K562 (cell line): Measurements from ENCODE around the gene KIF9. TPM values are rescaled to one million over a fixed set of nuclear protein-coding genes. Genes with fewer than 3 reads are reported as not detected.
"Not testable (repeated sequence)": the region's sequence is repeated elsewhere in the genome, so short reads cannot be mapped to it uniquely, and the experiment has no call there.

Source experiments
- ATAC-seq: fragments of 200-7000 bp; cut with Tn5 transposase; 3 replicates; pipeline ENCODE4 v1.9.1; 2020; ENCODE audit warnings: moderate library complexity
- BruUV-seq: library from RNA; stranded (reverse); fragments of 400-500 nt; replicated peaks from 2 replicates; lab custom pipeline; 2021; lab: Mats Ljungman, UMichigan
- CTCF ChIA-PET: fragments of 300-600 bp; formaldehyde crosslinking; extraction: SDS; loops from one replicate; lab custom pipeline; 2021; ENCODE audit warnings: low intra/inter-chr PET ratio; lab: Yijun Ruan, JAX
- POLR2A ChIA-PET: fragments of 300-600, 350-650 bp; sonication (Branson Sonifier 250); formaldehyde crosslinking; extraction: SDS; loops from one replicate; lab custom pipeline; 2021; ENCODE audit warnings: antibody characterized with exemption, inconsistent platforms; lab: Yijun Ruan, JAX
- DNase-seq, 4 experiments: peaks; one replicate each; pipeline versions ENCODE4 v3.0.0 to v3.0.0-alpha.2; 2011 to 2018; ENCODE audit warnings: low spot score in 3 of 4, mixed read lengths in 3 of 4; ENCODE audit errors: extremely low read depth in 1 of 4
- FAIRE-seq: peaks from 2 replicates; lab custom pipeline; 2011; peaks lifted over from hg19 to GRCh38; lab: Jason Lieb, UNC
- H2AFZ ChIP-seq: 2 replicates; pipeline ENCODE4 v1.6.0; 2011; ENCODE audit warnings: low read depth, low read length, control low read depth, inconsistent platforms
- H3K27ac ChIP-seq: fragments of 200-600 bp; 3 replicates; pipeline ENCODE4 v1.8.0; 2011; ENCODE audit warnings: low read depth, mild to moderate bottlenecking, control low read depth, inconsistent platforms, low read length, moderate library complexity, mixed read lengths; ENCODE audit errors: extremely low read depth
- H3K27me3 ChIP-seq, 2 experiments: fragments of 300-600 bp in 1 of 2; 2 replicates in 1 of 2; 3 replicates in 1 of 2; pipeline versions ENCODE4 v1.6.0 to v1.8.0; 2011; ENCODE audit warnings: inconsistent platforms in 2 of 2, low read length in 2 of 2, mild to moderate bottlenecking in 1 of 2, mixed read lengths in 1 of 2, moderate library complexity in 1 of 2; ENCODE audit not compliant: control insufficient read depth in 2 of 2, insufficient read depth in 2 of 2
- H3K36me3 ChIP-seq: fragments of 300-600 bp; 3 replicates; pipeline ENCODE4 v1.8.0; 2011; ENCODE audit warnings: mild to moderate bottlenecking, low read length, inconsistent platforms; ENCODE audit not compliant: control insufficient read depth, insufficient read depth
- H3K4me1 ChIP-seq, 2 experiments: fragments of 200-600 bp in 1 of 2; replicated peaks in 1 of 2; 2 replicates in 1 of 2; 3 replicates in 1 of 2; pipeline versions ENCODE4 v1.5.1 to v1.8.0; 2011; ENCODE audit warnings: inconsistent platforms in 2 of 2, low read length in 2 of 2, mild to moderate bottlenecking in 1 of 2, mixed read lengths in 1 of 2, moderate library complexity in 1 of 2; ENCODE audit not compliant: control insufficient read depth in 2 of 2, insufficient read depth in 2 of 2
- H3K4me2 ChIP-seq: 2 replicates; pipeline ENCODE4 v1.6.1; 2011; ENCODE audit warnings: low read length, control low read depth, inconsistent platforms, mixed read lengths; ENCODE audit not compliant: insufficient read depth
- H3K4me3 ChIP-seq: fragments of 200-600 bp; sonication (generic), shearing (Covaris generic); 2 replicates; pipeline ENCODE4 v1.5.1; 2016; ENCODE audit warnings: control low read depth, inconsistent platforms
- H3K79me2 ChIP-seq: fragments of 200-600 bp; 3 replicates; pipeline ENCODE4 v1.8.0; 2011; ENCODE audit warnings: low read length, inconsistent platforms; ENCODE audit not compliant: control insufficient read depth, insufficient read depth
- H3K9ac ChIP-seq, 2 experiments: 2 replicates each; pipeline versions ENCODE4 v1.6.0 to v1.6.1; 2011; ENCODE audit warnings: low read depth in 2 of 2, low read length in 2 of 2, control low read depth in 1 of 2, inconsistent platforms in 1 of 2, mild to moderate bottlenecking in 1 of 2, mixed read lengths in 1 of 2; ENCODE audit not compliant: insufficient read depth in 1 of 2
- H3K9me1 ChIP-seq: one replicate; pipeline ENCODE4 v1.6.0; 2011; ENCODE audit warnings: inconsistent platforms, mild to moderate bottlenecking, low read length, moderate library complexity; ENCODE audit not compliant: control insufficient read depth, insufficient read depth
- H3K9me3 ChIP-seq: replicated peaks from 2 replicates; pipeline ENCODE4 v1.5.1; 2011; ENCODE audit warnings: low read depth, low read length, inconsistent platforms; ENCODE audit not compliant: control insufficient read depth, insufficient read depth
- H4K20me1 ChIP-seq: replicated peaks from 2 replicates; pipeline ENCODE4 v1.6.1; 2011; ENCODE audit warnings: low read length, inconsistent platforms, mixed read lengths; ENCODE audit not compliant: control insufficient read depth, insufficient read depth
- CEBPG ChIP-seq, 3 experiments: fragments of 200-800 bp in 1 of 3; sonication (Bioruptor generic) in 1 of 3; sonication (generic) in 1 of 3; formaldehyde crosslinking in 1 of 3; IDR thresholded peaks in 2 of 3; conservative IDR thresholded peaks in 1 of 3; 2 replicates each; pipeline versions ENCODE4 v1.6.1 to v1.8.0; 2016 to 2022; ENCODE audit warnings: missing compliant biosample characterization in 2 of 3, missing genetic modification characterization in 2 of 3, mild to moderate bottlenecking in 1 of 3, missing genetic modification reagents in 1 of 3
- ZBTB33 ChIP-seq: sonication (generic); formaldehyde crosslinking; IDR thresholded peaks from 2 replicates; pipeline ENCODE4 v1.8.1; 2023; ENCODE audit warnings: mild to moderate bottlenecking, missing genetic modification reagents
- WGBS: fragments of 100-300 bp; shearing (Covaris generic); methylation state at CpG from one replicate; pipeline ENCODE4 v1.1.6; 2016; ENCODE audit warnings: low coverage, mixed read lengths; ENCODE audit not compliant: insufficient coverage; ENCODE audit errors: missing lambda C conversion rate; 5-methylcytosine and 5-hydroxymethylcytosine counted together
- in situ Hi-C: fragments of 300-500 bp; cut with MboI; formaldehyde crosslinking; loops from 4 replicates; pipeline ENCODE4 v1.15.0; 2018; ENCODE audit warnings: inconsistent platforms, mixed read lengths
- intact Hi-C: fragments of 100-400 bp; cut with micrococcal nuclease; formaldehyde crosslinking; loops from 2 replicates; pipeline ENCODE4 v1.14.2; 2022
- polyA plus RNA-seq, 8 experiments: library from polyadenylated mRNA; depleted of rRNA in 4 of 8; stranded (reverse) in 5 of 8; unstranded in 3 of 8; fragments of >200 nt; fragmentation: Nextera tagmentation in 2 of 8; fragmentation: Illumina TruSeq in 1 of 8; extraction: Ambion mirVana in 2 of 8; extraction: Trizol in 1 of 8; gene quantifications; 2 replicates each; pipeline versions ENCODE4 v1.2.1 to v1.2.3, GENCODE V29; 2011 to 2014; ENCODE audit warnings: inconsistent platforms in 1 of 8, missing spikeins in 1 of 8
- total RNA-seq, 7 experiments: library from RNA; depleted of rRNA in 6 of 7; stranded (reverse); fragments of >200 nt in 6 of 7; fragmentation: Illumina TruSeq in 2 of 7; extraction: Trizol in 2 of 7; gene quantifications; 2 replicates each; pipeline versions ENCODE4 v1.2.1 to v1.2.3, GENCODE V29; 2011 to 2021; ENCODE audit warnings: low replicate concordance in 1 of 7
- TF ChIP-seq, protein P1 (sequence below), 2 experiments: fragments of 150-350 bp in 1 of 2; IDR thresholded peaks; 2 replicates each; pipeline ENCODE4 v1.6.1; 2012 to 2016; ENCODE audit warnings: low read depth in 2 of 2, low read length in 2 of 2, mild to moderate bottlenecking in 1 of 2, moderate library complexity in 1 of 2

The KIF9 gene
- total and polyA plus RNA-seq, 9 of the 15 experiments (the other 6 are each of a cell fraction or from before 2014, with no cell fraction given): 16.9 to 56.9 (median 25.0) TPM

DNA sequence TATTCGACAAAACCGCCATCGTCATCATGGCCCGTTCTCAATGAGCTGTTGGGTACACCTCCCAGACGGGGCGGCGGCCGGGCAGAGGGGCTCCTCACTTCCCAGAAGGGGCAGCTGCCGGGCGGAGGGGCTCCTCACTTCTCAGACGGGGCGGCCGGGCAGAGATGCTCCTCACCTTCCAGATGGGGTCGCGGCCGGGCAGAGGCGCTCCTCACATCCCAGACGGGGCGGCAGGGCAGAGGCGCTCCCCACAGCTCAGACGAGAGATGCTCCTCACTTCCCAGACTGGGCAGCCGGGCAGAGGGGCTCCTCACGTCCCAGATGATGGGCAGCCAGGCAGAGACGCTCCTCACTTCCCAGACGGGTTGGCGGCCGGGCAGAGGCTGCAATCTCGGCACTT is 26.6 kb upstream of the KIF9 start:
- H3K9me3 ChIP-seq, BruUV-seq, H3K27me3 ChIP-seq, CTCF ChIA-PET, H3K9me1 ChIP-seq, FAIRE-seq, H3K4me2 ChIP-seq, ATAC-seq, intact Hi-C loops, H3K4me3 ChIP-seq, H3K27ac ChIP-seq, in situ Hi-C loops, DNase-seq, H4K20me1 ChIP-seq, H2AFZ ChIP-seq, H3K9ac ChIP-seq: not testable (repeated sequence)
- POLR2A ChIA-PET: interaction anchor here (2.0 kb wide), 1 partner anchor 12 kb away, joined by 5 read pairs; no protein-coding TSS in a partner anchor
- Histone ChIP-seq H3K4me1 (peaks cover 26 to 27% of the 10 kb centered on the region in 2 experiments), H3K79me2 (peaks cover 76% of the 10 kb centered on the region), H3K36me3 (peaks cover 21% of the 10 kb centered on the region)
- 100% methylated on average over 12 of the region's 28 CpGs for WGBS
- TF ChIP-seq ZBTB33 (CRISPR knock-in tag): 0 out of 2 replicates have a peak, but pooled peaks have one; percentile 23

DNA sequence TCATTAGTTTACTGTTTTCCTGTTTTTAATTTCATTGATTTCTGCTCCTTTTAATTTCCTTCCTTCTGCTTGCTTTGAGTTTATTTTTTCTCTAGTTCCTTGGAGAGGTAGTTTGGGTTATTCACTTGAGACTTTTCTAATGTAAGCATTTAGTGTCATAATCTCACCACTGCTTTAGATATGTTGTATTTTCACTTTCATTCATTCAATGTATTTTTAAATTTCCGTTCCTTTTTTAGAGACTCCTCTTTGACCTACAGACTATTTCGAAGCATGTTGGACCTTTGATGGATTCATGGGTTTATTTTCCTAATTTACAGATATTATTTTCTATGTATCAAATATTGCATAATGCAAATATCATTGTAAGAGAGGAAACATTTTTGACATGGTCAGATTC is 23.4 kb upstream of the KIF9 start:
- H3K79me2 ChIP-seq: peaks cover 65% of the 10 kb centered on the region
- no peak for ATAC-seq
- H3K4me1 ChIP-seq: peaks cover 13 to 14% of the 10 kb centered on the region in 2 experiments; a peak in 4 of 5 replicates
- BruUV-seq: no TSS peak
- H3K9ac ChIP-seq: no peak overlapping the region
- TF ChIP-seq CEBPG (CRISPR knock-in tag; IDR thresholded peaks at IDR 0.05) (no peak), CEBPG (tag; conservative IDR thresholded peaks at IDR 0.05 in 1 of 2, IDR thresholded peaks at IDR 0.05 in 1 of 2) (0 out of 4 replicates have a peak, but pooled peaks of 1 of the 2 experiments have one; percentile 20)
- TF ChIP-seq, protein P1, sequence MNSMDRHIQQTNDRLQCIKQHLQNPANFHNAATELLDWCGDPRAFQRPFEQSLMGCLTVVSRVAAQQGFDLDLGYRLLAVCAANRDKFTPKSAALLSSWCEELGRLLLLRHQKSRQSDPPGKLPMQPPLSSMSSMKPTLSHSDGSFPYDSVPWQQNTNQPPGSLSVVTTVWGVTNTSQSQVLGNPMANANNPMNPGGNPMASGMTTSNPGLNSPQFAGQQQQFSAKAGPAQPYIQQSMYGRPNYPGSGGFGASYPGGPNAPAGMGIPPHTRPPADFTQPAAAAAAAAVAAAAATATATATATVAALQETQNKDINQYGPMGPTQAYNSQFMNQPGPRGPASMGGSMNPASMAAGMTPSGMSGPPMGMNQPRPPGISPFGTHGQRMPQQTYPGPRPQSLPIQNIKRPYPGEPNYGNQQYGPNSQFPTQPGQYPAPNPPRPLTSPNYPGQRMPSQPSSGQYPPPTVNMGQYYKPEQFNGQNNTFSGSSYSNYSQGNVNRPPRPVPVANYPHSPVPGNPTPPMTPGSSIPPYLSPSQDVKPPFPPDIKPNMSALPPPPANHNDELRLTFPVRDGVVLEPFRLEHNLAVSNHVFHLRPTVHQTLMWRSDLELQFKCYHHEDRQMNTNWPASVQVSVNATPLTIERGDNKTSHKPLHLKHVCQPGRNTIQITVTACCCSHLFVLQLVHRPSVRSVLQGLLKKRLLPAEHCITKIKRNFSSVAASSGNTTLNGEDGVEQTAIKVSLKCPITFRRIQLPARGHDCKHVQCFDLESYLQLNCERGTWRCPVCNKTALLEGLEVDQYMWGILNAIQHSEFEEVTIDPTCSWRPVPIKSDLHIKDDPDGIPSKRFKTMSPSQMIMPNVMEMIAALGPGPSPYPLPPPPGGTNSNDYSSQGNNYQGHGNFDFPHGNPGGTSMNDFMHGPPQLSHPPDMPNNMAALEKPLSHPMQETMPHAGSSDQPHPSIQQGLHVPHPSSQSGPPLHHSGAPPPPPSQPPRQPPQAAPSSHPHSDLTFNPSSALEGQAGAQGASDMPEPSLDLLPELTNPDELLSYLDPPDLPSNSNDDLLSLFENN (IDR thresholded peaks at IDR 0.05; ENCODE audit: low read depth in 2 of 2, low read length in 2 of 2): no peak
- POLR2A ChIA-PET: interaction anchor here (1.0 to 1.5 kb wide), 2 partner anchors 14 to 15 kb away, joined by 3 to 4 read pairs; no protein-coding TSS in a partner anchor
- intact Hi-C loops (no loop called here), in situ Hi-C loops (no loop called here)
- H3K4me3 ChIP-seq: no peak overlapping the region
- WGBS: 97% methylated on average over 2 of the region's 2 CpGs
- no peaks in the 10 kb centered on the region for H3K9me1 ChIP-seq
- peaks cover 47% of the 10 kb centered on the region for H3K36me3 ChIP-seq
- CTCF ChIA-PET: no interaction called here
- no peak for DNase-seq
- no peak overlapping the region for H3K4me2 ChIP-seq
- H3K27me3 ChIP-seq: no peaks in the 10 kb centered on the region; a peak in 1 of 5 replicates
- H3K27ac ChIP-seq: no peak overlapping the region
- H3K9me3 ChIP-seq: no peaks in the 10 kb centered on the region
- no peaks in the 10 kb centered on the region for H4K20me1 ChIP-seq
- FAIRE-seq: no peak
- no peak overlapping the region for H2AFZ ChIP-seq
